Smooth muscle cell (in vitro differentiated cells): Measurements from ENCODE around the gene PPP1R15A. TPM values are rescaled to one million over a fixed set of nuclear protein-coding genes. Genes with fewer than 3 reads are reported as not detected.
"Not testable (repeated sequence)": the region's sequence is repeated elsewhere in the genome, so short reads cannot be mapped to it uniquely, and the experiment has no call there.

ENCODE experiments used
- DNase-seq: peaks from one replicate; lab custom pipeline; 2025; ENCODE audit not compliant: unreplicated experiment; lab: John Stamatoyannopoulos, UW
- H2AFZ ChIP-seq: fragments of 200-600 bp; sonication (generic); 2 replicates; pipeline ENCODE4 v1.6.0; 2016; ENCODE audit warnings: antibody characterized with exemption, low read depth, mild to moderate bottlenecking
- H3F3A ChIP-seq: fragments of 200-600 bp; sonication (generic); 2 replicates; pipeline ENCODE4 v1.6.0; 2017; ENCODE audit warnings: antibody characterized with exemption, low read depth
- H3K27ac ChIP-seq: fragments of 200-600 bp; sonication (generic); 2 replicates; pipeline ENCODE4 v1.5.1; 2016; ENCODE audit warnings: low read depth, mild to moderate bottlenecking
- H3K27me3 ChIP-seq: fragments of 200-600 bp; sonication (generic); 2 replicates; pipeline ENCODE4 v1.6.1; 2016; ENCODE audit warnings: low read depth, mild to moderate bottlenecking
- H3K36me3 ChIP-seq: fragments of 200-600 bp; sonication (generic); 2 replicates; pipeline ENCODE4 v1.5.1; 2016; ENCODE audit warnings: low read depth
- H3K4me1 ChIP-seq: fragments of 200-600 bp; sonication (generic); 2 replicates; pipeline ENCODE4 v1.5.1; 2016; ENCODE audit warnings: low read depth
- H3K4me2 ChIP-seq: fragments of 200-600 bp; sonication (generic); 2 replicates; pipeline ENCODE4 v1.6.0; 2016; ENCODE audit warnings: mild to moderate bottlenecking
- H3K4me3 ChIP-seq: fragments of 200-600 bp; sonication (generic); 2 replicates; pipeline ENCODE4 v1.5.1; 2016; ENCODE audit warnings: mild to moderate bottlenecking
- H3K79me2 ChIP-seq: fragments of 200-600 bp; sonication (generic); 2 replicates; pipeline ENCODE4 v1.6.0; 2016; ENCODE audit warnings: low read depth, mild to moderate bottlenecking
- H3K9ac ChIP-seq: fragments of 200-600 bp; sonication (generic); 2 replicates; pipeline ENCODE4 v1.6.0; 2016; ENCODE audit warnings: low read depth
- H3K9me3 ChIP-seq: fragments of 200-600 bp; sonication (generic); replicated peaks from 2 replicates; pipeline ENCODE4 v1.5.1; 2016; ENCODE audit warnings: low read depth
- H4K20me1 ChIP-seq: fragments of 200-600 bp; sonication (generic); 2 replicates; pipeline ENCODE4 v1.6.0; 2016; ENCODE audit warnings: low read depth
- CTCF ChIP-seq: fragments of 200-600 bp; sonication (generic); IDR thresholded peaks from 2 replicates; pipeline ENCODE4 v1.5.1; 2017; ENCODE audit warnings: borderline replicate concordance, mild to moderate bottlenecking, antibody characterized with exemption; ENCODE audit not compliant: insufficient read depth, poor library complexity, severe bottlenecking
- WGBS: methylation state at CpG from one replicate; pipeline ENCODE4 v1.1.7; 2016; ENCODE audit warnings: low lambda C conversion rate; 5-methylcytosine and 5-hydroxymethylcytosine counted together
- polyA plus RNA-seq: library from polyadenylated mRNA; unstranded; fragments of >200 nt; fragmentation: Nextera tagmentation; extraction: Ambion mirVana; gene quantifications from 2 replicates; pipeline ENCODE4 v1.2.1, GENCODE V29; 2016
- total RNA-seq: library from RNA; depleted of rRNA; stranded (reverse); fragments of >200 nt; gene quantifications from 2 replicates; pipeline ENCODE4 v1.2.3, GENCODE V29; 2014

PPP1R15A gene
- total and polyA plus RNA-seq, 2 experiments from 2014 or later: 88.5 to 339 TPM

GRCh38 chr19:48895226-48895625 lies 23.0 kb downstream of the PPP1R15A start:
- Histone ChIP-seq H3K4me2 (no peak overlapping the region), H3K9me3 (no peaks in the 10 kb centered on the region), H4K20me1 (no peaks in the 10 kb centered on the region), H3K9ac (no peak overlapping the region), H3K4me3 (no peak overlapping the region), H3K27me3 (no peaks in the 10 kb centered on the region), H2AFZ (no peak overlapping the region), H3K36me3 (no peaks in the 10 kb centered on the region), H3F3A (peaks cover 11% of the 10 kb centered on the region), H3K4me1 (peaks cover 8% of the 10 kb centered on the region), H3K27ac (no peak overlapping the region), H3K79me2 (peaks cover under 1% of the 10 kb centered on the region)
- no peak for DNase-seq
- WGBS: 94% methylated on average over 21 of the region's 21 CpGs
- no peak for TF ChIP-seq CTCF

GRCh38 chr19:48896191-48896720 lies 24.0 kb downstream of the PPP1R15A start:
- Histone ChIP-seq H3K4me2 (peak overlapping the region; percentile 78), H3K79me2 (peaks cover 11% of the 10 kb centered on the region), H3K9ac (no peak overlapping the region), H2AFZ (no peak overlapping the region), H3K36me3 (no peaks in the 10 kb centered on the region), H3K9me3 (no peaks in the 10 kb centered on the region), H3K27ac (no peak overlapping the region), H3K4me3 (peak overlapping the region; percentile 35), H3K4me1 (peaks cover 11% of the 10 kb centered on the region), H3F3A (peaks cover 10% of the 10 kb centered on the region), H3K27me3 (no peaks in the 10 kb centered on the region), H4K20me1 (no peaks in the 10 kb centered on the region)
- DNase-seq: peak; percentile 28
- WGBS: 28% methylated on average over 19 of the region's 25 CpGs
- no peak for TF ChIP-seq CTCF

GRCh38 chr19:48897181-48897580 lies 25.0 kb downstream of the PPP1R15A start:
- H3K9me3 ChIP-seq: no peaks in the 10 kb centered on the region
- no peaks in the 10 kb centered on the region for H3K36me3 ChIP-seq
- H4K20me1 ChIP-seq: no peaks in the 10 kb centered on the region
- H3K4me3 ChIP-seq: no peak overlapping the region
- TF ChIP-seq CTCF: no peak
- no peaks in the 10 kb centered on the region for H3K27me3 ChIP-seq
- H3K79me2 ChIP-seq: peaks cover 20% of the 10 kb centered on the region
- no peak overlapping the region for H3K9ac ChIP-seq
- H3K27ac ChIP-seq: no peak overlapping the region
- DNase-seq: no peak
- no peak overlapping the region for H2AFZ ChIP-seq
- H3K4me2 ChIP-seq: no peak overlapping the region
- peaks cover 11% of the 10 kb centered on the region for H3K4me1 ChIP-seq
- 92% methylated on average over 5 of the region's 5 CpGs for WGBS
- H3F3A ChIP-seq: peaks cover 6% of the 10 kb centered on the region

GRCh38 chr19:48899386-48899749 lies 27.1 kb downstream of the PPP1R15A start:
- DNase-seq, H3K9ac ChIP-seq, H3K27me3 ChIP-seq, H3K36me3 ChIP-seq, H3F3A ChIP-seq, H3K9me3 ChIP-seq, H2AFZ ChIP-seq: not testable (repeated sequence)
- Histone ChIP-seq H3K79me2 (peaks cover 30% of the 10 kb centered on the region), H3K4me2 (peak overlapping the region; percentile 93), H3K4me3 (peak overlapping the region; percentile 86), H4K20me1 (peaks cover 10% of the 10 kb centered on the region), H3K27ac (peak overlapping the region; percentile 69), H3K4me1 (peaks cover 11% of the 10 kb centered on the region)
- 59% methylated on average over 11 of the region's 11 CpGs for WGBS
